GM19397 (cell line): ENCODE measurements around the gene ABCG2.
"Not testable (repeated sequence)": the region's sequence is repeated elsewhere in the genome, so short reads cannot be mapped to it uniquely, and the experiment has no call there.

Source experiments
- ATAC-seq: cut with Tn5 transposase; IDR thresholded peaks from one replicate; pipeline ENCODE4 v1.9.1; 2021; ENCODE audit warnings: mild to moderate bottlenecking, moderate library complexity; ENCODE audit not compliant: unreplicated experiment

The ABCG2 gene

DNA sequence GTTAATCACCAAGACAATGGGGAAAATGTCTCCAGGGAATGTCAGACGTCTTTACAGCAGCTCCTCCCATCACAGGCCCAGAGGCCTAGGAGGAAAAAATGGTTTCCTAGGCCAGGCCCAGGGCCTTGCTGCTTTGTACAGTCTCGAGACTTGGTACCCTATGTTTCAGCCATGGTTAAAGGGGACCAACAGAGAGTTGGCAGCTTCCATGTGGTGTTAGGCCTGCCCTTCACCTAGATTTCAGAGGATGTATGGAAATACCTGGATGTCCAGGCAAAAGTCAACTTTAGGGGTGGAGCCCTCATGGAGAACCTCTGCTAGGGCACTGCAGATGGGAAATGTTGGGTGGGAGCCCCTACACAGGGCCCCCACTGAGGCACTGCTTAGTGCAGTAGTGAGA is 38.5 kb downstream of the ABCG2 start:
- no peak for ATAC-seq

GRCh38 chr4:88115587-88115986 is 42.9 kb downstream of the ABCG2 start:
- ATAC-seq: no peak

GRCh38 chr4:88112856-88113255 is 45.6 kb downstream of the ABCG2 start:
- no peak for ATAC-seq

DNA sequence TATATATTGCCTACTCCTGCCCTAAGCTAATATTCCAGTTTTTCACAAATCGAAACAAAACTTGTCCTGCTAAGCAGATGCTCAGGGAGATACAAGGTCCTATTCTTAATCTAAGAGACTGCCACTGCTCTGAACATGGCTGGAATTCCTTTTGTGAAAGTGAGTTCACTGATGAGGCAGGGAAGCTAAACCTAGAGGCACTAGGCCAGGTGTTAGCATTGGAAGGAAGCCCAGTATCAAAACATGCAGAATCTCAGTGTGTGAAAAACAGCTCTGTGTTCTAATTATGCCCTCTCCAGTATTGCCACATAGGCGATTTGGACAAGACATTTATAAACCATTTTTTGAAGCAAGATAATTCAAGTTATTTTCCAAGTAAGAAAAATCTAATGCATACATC is 47.6 kb downstream of the ABCG2 start:
- no peak for ATAC-seq

- no peak for ATAC-seq
Observed at GRCh38 chr4:88109123-88109881, 49.1 kb downstream of the ABCG2 start.

DNA sequence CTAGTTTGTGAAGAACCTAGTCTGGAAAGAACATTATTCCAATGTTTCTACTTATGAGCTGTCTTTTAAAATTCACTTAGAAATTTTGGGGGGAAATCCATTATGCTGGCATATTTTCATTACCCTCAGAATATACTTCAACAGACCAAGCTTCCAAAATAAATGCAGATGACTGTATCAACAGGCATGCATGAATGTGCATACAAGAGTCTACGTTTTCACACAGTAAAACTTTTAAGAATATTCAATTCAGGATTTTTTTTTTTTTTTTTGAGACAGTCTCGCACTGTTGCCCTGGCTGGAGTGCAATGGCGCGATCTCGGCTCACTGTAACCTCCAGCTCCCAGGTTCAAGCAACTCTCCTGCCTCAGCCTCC is 49.7 kb downstream of the ABCG2 start:
- ATAC-seq: no peak

GRCh38 chr4:88108108-88108465 is 50.4 kb downstream of the ABCG2 start:
- not testable (repeated sequence) for ATAC-seq

GRCh38 chr4:88107406-88108107 is 50.9 kb downstream of the ABCG2 start:
- ATAC-seq: no peak

DNA sequence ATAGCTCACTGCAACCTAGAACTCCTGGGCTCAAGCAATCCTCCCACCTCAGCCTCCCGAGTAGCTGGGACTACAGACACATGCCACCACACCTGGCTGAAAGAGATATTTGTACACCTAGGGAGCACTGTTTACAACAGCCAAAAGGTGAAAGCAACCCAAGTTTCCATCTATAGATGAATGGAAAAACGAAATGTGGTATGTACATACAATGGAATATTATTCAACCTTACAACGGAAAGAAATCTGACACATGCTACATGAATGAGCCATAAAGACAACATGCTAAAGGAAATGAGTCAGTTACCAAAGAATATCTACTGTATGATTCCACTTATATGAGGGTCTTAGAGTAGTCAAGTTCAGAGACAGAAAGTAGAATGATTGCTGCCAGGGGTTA is 52.2 kb downstream of the ABCG2 start:
- no peak for ATAC-seq

GRCh38 chr4:88104902-88105610 is 53.4 kb downstream of the ABCG2 start:
- no peak for ATAC-seq

DNA sequence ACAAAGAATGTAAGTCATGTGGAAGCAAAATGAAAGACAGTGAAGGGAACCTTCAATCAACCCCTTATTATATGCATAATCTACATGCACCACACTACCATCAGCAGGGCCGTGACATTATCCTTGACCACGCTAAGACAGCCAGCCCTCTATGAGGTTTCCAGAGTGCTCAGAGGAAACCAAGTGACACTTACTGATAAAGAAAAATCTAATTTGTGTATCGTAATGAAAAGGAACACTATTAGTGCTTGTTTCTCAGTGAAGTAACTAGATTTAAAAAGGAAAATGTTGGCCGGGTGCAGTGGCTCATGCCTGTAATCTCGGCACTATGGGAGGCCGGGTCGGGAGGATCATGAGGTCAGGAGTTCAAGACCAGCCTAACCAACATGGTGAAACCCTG is 56.4 kb downstream of the ABCG2 start:
- ATAC-seq: no peak

GRCh38 chr4:88101165-88101564 is 57.3 kb downstream of the ABCG2 start:
- ATAC-seq: no peak

DNA sequence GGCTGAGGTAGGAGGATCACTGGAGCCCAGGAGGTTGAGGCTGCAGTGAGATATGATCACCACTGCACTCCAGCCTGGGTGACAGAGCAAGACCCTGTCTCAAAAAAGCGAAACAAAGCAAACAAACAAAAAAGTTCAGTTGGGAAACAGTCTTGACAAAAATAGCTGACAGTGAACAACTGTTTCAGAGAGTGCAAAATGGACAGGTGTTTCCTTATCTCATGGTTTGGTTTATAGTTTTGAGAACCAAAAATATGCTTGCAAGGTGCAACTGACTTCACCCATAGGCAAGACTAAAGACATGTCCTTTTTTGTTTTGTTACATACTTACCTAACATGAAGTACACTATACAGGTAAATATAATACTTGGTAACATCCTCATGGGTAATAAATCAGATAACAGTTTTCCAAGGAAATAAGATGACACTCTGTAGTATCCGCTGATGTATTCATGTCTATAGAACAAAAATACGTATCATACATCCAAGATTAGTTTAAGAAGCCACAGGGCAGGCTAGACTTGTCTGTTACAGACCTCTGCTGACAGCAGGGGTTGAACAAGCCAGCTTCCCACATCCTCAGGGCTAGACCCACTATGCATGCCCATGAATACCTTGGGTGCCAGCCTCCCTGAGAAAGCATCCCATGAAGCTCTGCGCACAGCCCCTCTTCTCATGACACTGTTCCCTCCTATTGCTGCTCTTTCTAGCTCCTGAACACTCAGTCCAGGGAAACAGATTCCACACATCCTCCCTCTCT is 59.3 kb downstream of the ABCG2 start:
- no peak for ATAC-seq

- ATAC-seq: no peak
Observed at GRCh38 chr4:88097781-88098180, 60.7 kb downstream of the ABCG2 start.

DNA sequence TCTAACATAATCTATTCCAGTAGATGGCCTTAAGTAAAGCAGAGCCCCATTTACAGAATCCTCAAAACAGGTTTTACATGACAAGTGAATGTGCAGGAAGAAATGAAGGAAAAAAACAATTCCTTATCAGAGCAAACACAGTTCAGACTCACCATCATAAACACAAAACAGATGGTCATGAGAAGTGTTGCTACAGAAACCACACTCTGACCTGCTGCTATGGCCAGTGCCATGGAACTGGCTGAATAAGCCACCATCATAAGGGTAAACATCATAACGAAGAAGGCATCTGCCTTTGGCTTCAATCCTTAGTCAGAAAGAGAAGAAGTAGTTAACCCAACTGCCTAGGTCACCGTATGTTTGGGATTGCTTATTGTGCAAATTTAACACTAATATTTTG is 61.1 kb downstream of the ABCG2 start:
- ATAC-seq: no peak

- no peak for ATAC-seq
Observed at GRCh38 chr4:88093874-88094273, 64.6 kb downstream of the ABCG2 start.

DNA sequence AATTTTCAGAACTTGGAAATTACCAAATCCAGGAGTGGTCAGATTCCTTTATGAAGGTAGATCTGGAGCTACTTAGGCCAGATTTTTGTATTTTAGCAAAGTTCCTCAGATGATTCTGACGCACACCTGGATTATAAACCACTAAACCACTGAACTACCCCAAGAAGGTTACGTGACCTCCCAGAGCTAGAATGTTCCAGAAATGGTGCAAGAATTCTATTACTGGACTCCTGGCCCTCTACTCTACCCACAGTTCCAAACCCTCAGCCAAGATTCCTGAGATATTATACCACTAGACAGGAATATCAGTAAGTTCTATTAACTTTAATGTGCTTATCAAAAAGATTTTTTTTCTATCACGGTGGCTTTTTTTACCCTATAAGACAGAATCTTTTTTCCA is 67.1 kb downstream of the ABCG2 start:
- no peak for ATAC-seq

DNA sequence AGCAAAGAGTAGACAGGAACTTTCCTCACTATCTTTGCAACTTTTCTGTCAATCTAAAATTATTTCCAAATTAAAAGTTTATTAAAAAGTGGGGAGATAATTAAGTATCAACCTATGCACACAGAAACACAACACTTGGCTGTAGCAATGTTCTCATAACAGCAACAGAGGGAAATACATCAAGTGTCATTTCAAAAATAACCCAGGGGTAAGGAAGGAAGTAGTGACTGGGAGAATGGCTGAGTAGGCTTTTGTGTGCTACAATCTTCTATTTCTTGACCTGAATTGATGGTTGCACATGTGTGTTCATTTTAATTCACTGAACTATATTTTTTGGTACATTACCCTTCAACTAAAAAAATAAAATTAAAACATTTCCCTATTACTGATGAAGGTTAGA is 67.5 kb downstream of the ABCG2 start:
- no peak for ATAC-seq

DNA sequence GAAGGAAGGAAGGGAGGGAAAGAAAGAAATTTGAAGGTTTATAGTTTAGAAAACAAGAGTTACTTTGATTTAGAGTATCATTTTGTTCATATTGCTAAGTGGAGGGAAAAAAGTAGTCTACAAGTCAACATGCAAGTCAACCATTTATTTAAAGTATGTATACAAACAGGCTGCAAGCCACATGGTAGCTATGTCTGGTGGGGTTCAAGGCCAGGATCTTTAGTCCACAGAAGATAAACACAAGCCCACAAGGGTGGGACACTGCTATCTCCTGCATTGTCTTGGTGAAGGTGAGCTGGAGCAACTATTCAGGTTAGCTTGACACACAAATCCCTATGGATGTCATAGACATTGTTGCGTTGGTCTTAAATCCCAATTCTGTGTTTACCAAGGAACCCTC is 71.4 kb downstream of the ABCG2 start:
- ATAC-seq: no peak

DNA sequence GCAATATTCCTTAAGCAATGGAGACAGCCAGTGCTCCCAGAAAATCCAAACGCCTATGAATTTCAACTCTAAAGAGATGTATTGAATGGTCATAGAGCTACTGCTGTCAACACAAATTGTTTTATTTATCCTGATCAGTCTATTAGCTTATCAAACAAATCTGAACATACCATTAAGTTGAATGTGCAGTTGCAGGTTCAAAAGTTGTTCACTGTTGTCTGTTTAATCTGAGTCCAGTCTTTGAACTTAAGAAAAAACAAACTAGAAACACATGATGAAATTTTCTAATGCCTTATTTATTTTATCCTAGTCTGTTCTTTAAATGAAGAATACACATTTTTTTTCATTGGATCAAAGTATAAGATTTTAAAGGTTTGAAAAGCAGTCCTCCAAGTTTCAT is 77.8 kb downstream of the ABCG2 start:
- no peak for ATAC-seq

GRCh38 chr4:88078579-88078978 is 79.9 kb downstream of the ABCG2 start:
- no peak for ATAC-seq
